K562 (cell line): ENCODE data around the gene GET3. TPM values are rescaled to one million over a fixed set of nuclear protein-coding genes. Genes with fewer than 3 reads are reported as not detected.

Experiments
- ATAC-seq: fragments of 200-7000 bp; cut with Tn5 transposase; 3 replicates; pipeline ENCODE4 v1.9.1; 2020; ENCODE audit warnings: moderate library complexity
- BruUV-seq: library from RNA; stranded (reverse); fragments of 400-500 nt; replicated peaks from 2 replicates; lab custom pipeline; 2021; lab: Mats Ljungman, UMichigan
- CTCF ChIA-PET: fragments of 300-600 bp; formaldehyde crosslinking; extraction: SDS; loops from one replicate; lab custom pipeline; 2021; ENCODE audit warnings: low intra/inter-chr PET ratio; lab: Yijun Ruan, JAX
- POLR2A ChIA-PET: fragments of 300-600, 350-650 bp; sonication (Branson Sonifier 250); formaldehyde crosslinking; extraction: SDS; loops from one replicate; lab custom pipeline; 2021; ENCODE audit warnings: antibody characterized with exemption, inconsistent platforms; lab: Yijun Ruan, JAX
- DNase-seq, 4 experiments: peaks; one replicate each; pipeline versions ENCODE4 v3.0.0 to v3.0.0-alpha.2; 2011 to 2018; ENCODE audit warnings: low spot score in 3 of 4, mixed read lengths in 3 of 4; ENCODE audit errors: extremely low read depth in 1 of 4
- FAIRE-seq: peaks from 2 replicates; lab custom pipeline; 2011; peaks lifted over from hg19 to GRCh38; lab: Jason Lieb, UNC
- H2AFZ ChIP-seq: 2 replicates; pipeline ENCODE4 v1.6.0; 2011; ENCODE audit warnings: low read depth, low read length, control low read depth, inconsistent platforms
- H3K27ac ChIP-seq: fragments of 200-600 bp; 3 replicates; pipeline ENCODE4 v1.8.0; 2011; ENCODE audit warnings: low read depth, mild to moderate bottlenecking, control low read depth, inconsistent platforms, low read length, moderate library complexity, mixed read lengths; ENCODE audit errors: extremely low read depth
- H3K27me3 ChIP-seq, 2 experiments: fragments of 300-600 bp in 1 of 2; 2 replicates in 1 of 2; 3 replicates in 1 of 2; pipeline versions ENCODE4 v1.6.0 to v1.8.0; 2011; ENCODE audit warnings: inconsistent platforms in 2 of 2, low read length in 2 of 2, mild to moderate bottlenecking in 1 of 2, mixed read lengths in 1 of 2, moderate library complexity in 1 of 2; ENCODE audit not compliant: control insufficient read depth in 2 of 2, insufficient read depth in 2 of 2
- H3K36me3 ChIP-seq: fragments of 300-600 bp; 3 replicates; pipeline ENCODE4 v1.8.0; 2011; ENCODE audit warnings: mild to moderate bottlenecking, low read length, inconsistent platforms; ENCODE audit not compliant: control insufficient read depth, insufficient read depth
- H3K4me1 ChIP-seq, 2 experiments: fragments of 200-600 bp in 1 of 2; replicated peaks in 1 of 2; 2 replicates in 1 of 2; 3 replicates in 1 of 2; pipeline versions ENCODE4 v1.5.1 to v1.8.0; 2011; ENCODE audit warnings: inconsistent platforms in 2 of 2, low read length in 2 of 2, mild to moderate bottlenecking in 1 of 2, mixed read lengths in 1 of 2, moderate library complexity in 1 of 2; ENCODE audit not compliant: control insufficient read depth in 2 of 2, insufficient read depth in 2 of 2
- H3K4me2 ChIP-seq: 2 replicates; pipeline ENCODE4 v1.6.1; 2011; ENCODE audit warnings: low read length, control low read depth, inconsistent platforms, mixed read lengths; ENCODE audit not compliant: insufficient read depth
- H3K4me3 ChIP-seq: fragments of 200-600 bp; sonication (generic), shearing (Covaris generic); 2 replicates; pipeline ENCODE4 v1.5.1; 2016; ENCODE audit warnings: control low read depth, inconsistent platforms
- H3K79me2 ChIP-seq: fragments of 200-600 bp; 3 replicates; pipeline ENCODE4 v1.8.0; 2011; ENCODE audit warnings: low read length, inconsistent platforms; ENCODE audit not compliant: control insufficient read depth, insufficient read depth
- H3K9ac ChIP-seq, 2 experiments: 2 replicates each; pipeline versions ENCODE4 v1.6.0 to v1.6.1; 2011; ENCODE audit warnings: low read depth in 2 of 2, low read length in 2 of 2, control low read depth in 1 of 2, inconsistent platforms in 1 of 2, mild to moderate bottlenecking in 1 of 2, mixed read lengths in 1 of 2; ENCODE audit not compliant: insufficient read depth in 1 of 2
- H3K9me1 ChIP-seq: one replicate; pipeline ENCODE4 v1.6.0; 2011; ENCODE audit warnings: inconsistent platforms, mild to moderate bottlenecking, low read length, moderate library complexity; ENCODE audit not compliant: control insufficient read depth, insufficient read depth
- H3K9me3 ChIP-seq: replicated peaks from 2 replicates; pipeline ENCODE4 v1.5.1; 2011; ENCODE audit warnings: low read depth, low read length, inconsistent platforms; ENCODE audit not compliant: control insufficient read depth, insufficient read depth
- H4K20me1 ChIP-seq: replicated peaks from 2 replicates; pipeline ENCODE4 v1.6.1; 2011; ENCODE audit warnings: low read length, inconsistent platforms, mixed read lengths; ENCODE audit not compliant: control insufficient read depth, insufficient read depth
- CBFA2T3 ChIP-seq: fragments of 450-650 bp; IDR thresholded peaks from 2 replicates; pipeline ENCODE4 v1.6.1; 2017
- CBFB ChIP-seq: sonication (generic); formaldehyde crosslinking; IDR thresholded peaks from 2 replicates; pipeline ENCODE4 v1.4.0; 2020; ENCODE audit warnings: mild to moderate bottlenecking, missing genetic modification reagents
- MBD2 ChIP-seq: sonication (generic); IDR thresholded peaks from 2 replicates; pipeline ENCODE4 v1.6.1; 2016; ENCODE audit warnings: low read depth, borderline replicate concordance
- RBFOX2 ChIP-seq: fragments of 200-400 bp; formaldehyde crosslinking; IDR thresholded peaks from 2 replicates; pipeline ENCODE4 v1.6.1; 2017; ENCODE audit warnings: low read depth, mild to moderate bottlenecking, low read length, moderate library complexity
- SIN3B ChIP-seq: fragments of 450-650 bp; IDR thresholded peaks from 2 replicates; pipeline ENCODE4 v1.6.1; 2017; ENCODE audit warnings: low read depth, mild to moderate bottlenecking, moderate library complexity
- TGIF2 ChIP-seq: sonication (generic); formaldehyde crosslinking; IDR thresholded peaks from 2 replicates; pipeline ENCODE4 v1.8.1; 2022; ENCODE audit warnings: mild to moderate bottlenecking, missing genetic modification reagents, moderate library complexity
- ZMIZ1 ChIP-seq, 2 experiments: fragments of 150-350 bp in 1 of 2; IDR thresholded peaks; 2 replicates each; pipeline ENCODE4 v1.6.1; 2012 to 2016; ENCODE audit warnings: low read depth in 2 of 2, low read length in 2 of 2, mild to moderate bottlenecking in 1 of 2, moderate library complexity in 1 of 2
- ZNF124 ChIP-seq: sonication (generic); formaldehyde crosslinking; IDR thresholded peaks from 2 replicates; pipeline ENCODE4 v1.8.1; 2022; ENCODE audit warnings: missing genetic modification reagents
- WGBS: fragments of 100-300 bp; shearing (Covaris generic); methylation state at CpG from one replicate; pipeline ENCODE4 v1.1.6; 2016; ENCODE audit warnings: low coverage, mixed read lengths; ENCODE audit not compliant: insufficient coverage; ENCODE audit errors: missing lambda C conversion rate; 5-methylcytosine and 5-hydroxymethylcytosine counted together
- in situ Hi-C: fragments of 300-500 bp; cut with MboI; formaldehyde crosslinking; loops from 4 replicates; pipeline ENCODE4 v1.15.0; 2018; ENCODE audit warnings: inconsistent platforms, mixed read lengths
- intact Hi-C: fragments of 100-400 bp; cut with micrococcal nuclease; formaldehyde crosslinking; loops from 2 replicates; pipeline ENCODE4 v1.14.2; 2022
- polyA plus RNA-seq, 8 experiments: library from polyadenylated mRNA; depleted of rRNA in 4 of 8; stranded (reverse) in 5 of 8; unstranded in 3 of 8; fragments of >200 nt; fragmentation: Nextera tagmentation in 2 of 8; fragmentation: Illumina TruSeq in 1 of 8; extraction: Ambion mirVana in 2 of 8; extraction: Trizol in 1 of 8; gene quantifications; 2 replicates each; pipeline versions ENCODE4 v1.2.1 to v1.2.3, GENCODE V29; 2011 to 2014; ENCODE audit warnings: inconsistent platforms in 1 of 8, missing spikeins in 1 of 8
- total RNA-seq, 7 experiments: library from RNA; depleted of rRNA in 6 of 7; stranded (reverse); fragments of >200 nt in 6 of 7; fragmentation: Illumina TruSeq in 2 of 7; extraction: Trizol in 2 of 7; gene quantifications; 2 replicates each; pipeline versions ENCODE4 v1.2.1 to v1.2.3, GENCODE V29; 2011 to 2021; ENCODE audit warnings: low replicate concordance in 1 of 7
- TF ChIP-seq, protein P1 (sequence below), 2 experiments: fragments of 450-650 bp; conservative IDR thresholded peaks; 2 replicates each; pipeline ENCODE4 v1.6.1; 2017; ENCODE audit warnings: mild to moderate bottlenecking in 2 of 2, moderate library complexity in 2 of 2
- TF ChIP-seq, protein P2 (sequence below): fragments of 250-450 bp; sonication (Bioruptor Pico); IDR thresholded peaks from 2 replicates; pipeline ENCODE4 v1.4.0; 2020

GET3 gene
- total and polyA plus RNA-seq, 9 of the 15 experiments (the other 6 are each of a cell fraction or from before 2014, with no cell fraction given): 8.3 to 83.5 (median 51.8) TPM

DNA sequence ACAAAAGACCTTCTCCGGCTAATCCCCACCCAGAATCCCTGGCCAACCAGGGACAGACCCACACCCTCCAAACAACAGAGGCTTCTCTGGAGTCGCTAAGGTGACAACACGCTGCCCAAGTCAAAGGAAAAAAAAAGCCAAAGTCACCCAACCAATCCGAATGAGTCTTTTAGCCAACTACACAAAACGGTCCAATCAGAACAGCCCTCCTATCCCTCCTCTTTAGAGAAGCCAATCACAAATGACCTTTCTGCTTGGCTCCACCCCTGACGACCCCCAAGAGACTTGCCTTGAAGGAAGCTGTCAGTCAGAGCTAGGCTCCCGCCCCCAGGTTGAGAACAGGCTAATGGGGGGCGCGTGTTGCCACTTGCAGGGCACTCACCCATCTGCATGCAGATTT, 34.3 kb upstream of the GET3 start (continued):
- TF ChIP-seq SIN3B: no peak
- peak; percentile 72; the same call in 1 of the 2 replicates for TF ChIP-seq MBD2
- no peak for TF ChIP-seq CBFA2T3

DNA sequence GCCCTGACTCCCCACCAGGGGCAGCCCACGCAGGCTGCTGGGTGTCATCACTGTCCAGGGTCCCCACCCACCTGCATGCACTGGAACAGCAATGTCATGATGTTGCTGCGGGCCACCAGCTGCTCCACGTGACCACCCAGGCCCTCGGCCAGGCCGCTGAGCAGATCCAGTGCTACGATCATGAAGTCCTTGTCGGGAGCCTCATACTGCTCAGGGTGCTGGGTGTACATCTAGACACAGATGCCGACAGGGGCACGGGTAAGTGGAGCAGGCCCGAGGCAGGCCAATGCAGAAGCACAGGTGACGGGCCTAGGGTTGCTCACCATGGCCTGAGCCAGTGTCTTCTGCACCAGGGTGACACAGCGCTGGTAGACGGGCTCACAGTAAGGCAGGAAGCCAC, 32.1 kb upstream of the GET3 start:
- peaks cover 93% of the 10 kb centered on the region for H3K36me3 ChIP-seq
- H3K9me3 ChIP-seq: no peaks in the 10 kb centered on the region
- H4K20me1 ChIP-seq: no peaks in the 10 kb centered on the region
- WGBS: 93% methylated on average over 13 of the region's 13 CpGs
- H3K9me1 ChIP-seq: peaks cover 2% of the 10 kb centered on the region
- TF ChIP-seq ZMIZ1 (IDR thresholded peaks at IDR 0.05; ENCODE audit: low read depth in 2 of 2, low read length in 2 of 2): no peak
- TF ChIP-seq, protein P1, sequence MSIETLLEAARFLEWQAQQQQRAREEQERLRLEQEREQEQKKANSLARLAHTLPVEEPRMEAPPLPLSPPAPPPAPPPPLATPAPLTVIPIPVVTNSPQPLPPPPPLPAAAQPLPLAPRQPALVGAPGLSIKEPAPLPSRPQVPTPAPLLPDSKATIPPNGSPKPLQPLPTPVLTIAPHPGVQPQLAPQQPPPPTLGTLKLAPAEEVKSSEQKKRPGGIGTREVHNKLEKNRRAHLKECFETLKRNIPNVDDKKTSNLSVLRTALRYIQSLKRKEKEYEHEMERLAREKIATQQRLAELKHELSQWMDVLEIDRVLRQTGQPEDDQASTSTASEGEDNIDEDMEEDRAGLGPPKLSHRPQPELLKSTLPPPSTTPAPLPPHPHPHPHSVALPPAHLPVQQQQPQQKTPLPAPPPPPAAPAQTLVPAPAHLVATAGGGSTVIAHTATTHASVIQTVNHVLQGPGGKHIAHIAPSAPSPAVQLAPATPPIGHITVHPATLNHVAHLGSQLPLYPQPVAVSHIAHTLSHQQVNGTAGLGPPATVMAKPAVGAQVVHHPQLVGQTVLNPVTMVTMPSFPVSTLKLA (conservative IDR thresholded peaks at IDR 0.05): no peak
- TF ChIP-seq CBFB (CRISPR knock-in tag): no peak
- peak; percentile 34; the same call in 1 of the 2 replicates for TF ChIP-seq RBFOX2
- no peak for TF ChIP-seq ZNF124
- no peak for TF ChIP-seq TGIF2 (CRISPR knock-in tag)
- TF ChIP-seq, protein P2, sequence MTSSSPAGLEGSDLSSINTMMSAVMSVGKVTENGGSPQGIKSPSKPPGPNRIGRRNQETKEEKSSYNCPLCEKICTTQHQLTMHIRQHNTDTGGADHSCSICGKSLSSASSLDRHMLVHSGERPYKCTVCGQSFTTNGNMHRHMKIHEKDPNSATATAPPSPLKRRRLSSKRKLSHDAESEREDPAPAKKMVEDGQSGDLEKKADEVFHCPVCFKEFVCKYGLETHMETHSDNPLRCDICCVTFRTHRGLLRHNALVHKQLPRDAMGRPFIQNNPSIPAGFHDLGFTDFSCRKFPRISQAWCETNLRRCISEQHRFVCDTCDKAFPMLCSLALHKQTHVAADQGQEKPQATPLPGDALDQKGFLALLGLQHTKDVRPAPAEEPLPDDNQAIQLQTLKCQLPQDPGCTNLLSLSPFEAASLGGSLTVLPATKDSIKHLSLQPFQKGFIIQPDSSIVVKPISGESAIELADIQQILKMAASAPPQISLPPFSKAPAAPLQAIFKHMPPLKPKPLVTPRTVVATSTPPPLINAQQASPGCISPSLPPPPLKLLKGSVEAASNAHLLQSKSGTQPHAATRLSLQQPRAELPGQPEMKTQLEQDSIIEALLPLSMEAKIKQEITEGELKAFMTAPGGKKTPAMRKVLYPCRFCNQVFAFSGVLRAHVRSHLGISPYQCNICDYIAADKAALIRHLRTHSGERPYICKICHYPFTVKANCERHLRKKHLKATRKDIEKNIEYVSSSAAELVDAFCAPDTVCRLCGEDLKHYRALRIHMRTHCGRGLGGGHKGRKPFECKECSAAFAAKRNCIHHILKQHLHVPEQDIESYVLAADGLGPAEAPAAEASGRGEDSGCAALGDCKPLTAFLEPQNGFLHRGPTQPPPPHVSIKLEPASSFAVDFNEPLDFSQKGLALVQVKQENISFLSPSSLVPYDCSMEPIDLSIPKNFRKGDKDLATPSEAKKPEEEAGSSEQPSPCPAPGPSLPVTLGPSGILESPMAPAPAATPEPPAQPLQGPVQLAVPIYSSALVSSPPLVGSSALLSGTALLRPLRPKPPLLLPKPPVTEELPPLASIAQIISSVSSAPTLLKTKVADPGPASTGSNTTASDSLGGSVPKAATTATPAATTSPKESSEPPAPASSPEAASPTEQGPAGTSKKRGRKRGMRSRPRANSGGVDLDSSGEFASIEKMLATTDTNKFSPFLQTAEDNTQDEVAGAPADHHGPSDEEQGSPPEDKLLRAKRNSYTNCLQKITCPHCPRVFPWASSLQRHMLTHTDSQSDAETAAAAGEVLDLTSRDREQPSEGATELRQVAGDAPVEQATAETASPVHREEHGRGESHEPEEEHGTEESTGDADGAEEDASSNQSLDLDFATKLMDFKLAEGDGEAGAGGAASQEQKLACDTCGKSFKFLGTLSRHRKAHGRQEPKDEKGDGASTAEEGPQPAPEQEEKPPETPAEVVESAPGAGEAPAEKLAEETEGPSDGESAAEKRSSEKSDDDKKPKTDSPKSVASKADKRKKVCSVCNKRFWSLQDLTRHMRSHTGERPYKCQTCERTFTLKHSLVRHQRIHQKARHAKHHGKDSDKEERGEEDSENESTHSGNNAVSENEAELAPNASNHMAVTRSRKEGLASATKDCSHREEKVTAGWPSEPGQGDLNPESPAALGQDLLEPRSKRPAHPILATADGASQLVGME (CRISPR knock-in tag): no peak
- H3K4me1 ChIP-seq: peaks cover 0 to 27% of the 10 kb centered on the region in 2 experiments; a peak in 1 of 5 replicates
- FAIRE-seq: no peak
- no peak for ATAC-seq
- no peak overlapping the region for H3K4me3 ChIP-seq
- H3K4me2 ChIP-seq: no peak overlapping the region
- H3K9ac ChIP-seq: no peak overlapping the region
- in situ Hi-C loops (no loop called here), intact Hi-C loops (no loop called here)
- ChIA-PET POLR2A (no interaction called here), CTCF (no interaction called here)
- DNase-seq: no peak
- BruUV-seq: no TSS peak
- H3K27me3 ChIP-seq: no peaks in the 10 kb centered on the region
- H2AFZ ChIP-seq: no peak overlapping the region
- no peak overlapping the region for H3K27ac ChIP-seq
- H3K79me2 ChIP-seq: no peaks in the 10 kb centered on the region; the same call in 2 of the 3 replicates
